SJCRH30 (cell line): ENCODE measurements around the gene OSBPL5. TPM values are rescaled to one million over a fixed set of nuclear protein-coding genes. Genes with fewer than 3 reads are reported as not detected.
A peak's percentile ranks its signal among the peaks of the same experiment; 100 is the strongest.
"Not testable (repeated sequence)": the region's sequence is repeated elsewhere in the genome, so short reads cannot be mapped to it uniquely, and the experiment has no call there.

ENCODE experiments used
- DNase-seq, 2 experiments: peaks; one replicate each; pipeline ENCODE4 v3.0.0-alpha.2; 2015 to 2020
- H3K27ac ChIP-seq: fragments of 250-450 bp; sonication (Bioruptor Pico); 2 replicates; pipeline ENCODE4 v1.5.1; 2020; ENCODE audit warnings: mild to moderate bottlenecking, moderate library complexity
- H3K27me3 ChIP-seq: fragments of 250-450 bp; sonication (Bioruptor Pico); 2 replicates; pipeline ENCODE4 v1.5.1; 2020; ENCODE audit warnings: mild to moderate bottlenecking, moderate library complexity
- H3K36me3 ChIP-seq: fragments of 250-450 bp; sonication (Bioruptor Pico); 2 replicates; pipeline ENCODE4 v1.5.1; 2020; ENCODE audit warnings: mild to moderate bottlenecking, moderate library complexity
- H3K4me1 ChIP-seq: fragments of 250-450 bp; sonication (Bioruptor Pico); 2 replicates; pipeline ENCODE4 v1.5.1; 2020; ENCODE audit warnings: mild to moderate bottlenecking, moderate library complexity
- H3K4me3 ChIP-seq: fragments of 250-450 bp; sonication (Bioruptor Pico); 2 replicates; pipeline ENCODE4 v1.5.1; 2020; ENCODE audit warnings: mild to moderate bottlenecking, moderate library complexity
- H3K9me3 ChIP-seq: fragments of 250-450 bp; sonication (Bioruptor Pico); replicated peaks from 2 replicates; pipeline ENCODE4 v1.5.1; 2020; ENCODE audit warnings: mild to moderate bottlenecking, moderate library complexity
- total RNA-seq: library from RNA; depleted of rRNA; stranded (reverse); fragments of >200 nt; shearing (Covaris generic); gene quantifications from 2 replicates; pipeline ENCODE4 v1.2.3, GENCODE V29; 2014

OSBPL5 gene
- total RNA-seq, 1 experiment from 2014 or later, result 8.4 TPM

GRCh38 chr11:3176487-3176886, 11.4 kb upstream of the OSBPL5 start:
- no peak for DNase-seq
- Histone ChIP-seq H3K4me3 (no peak overlapping the region), H3K4me1 (peaks cover 14% of the 10 kb centered on the region), H3K27ac (no peak overlapping the region), H3K27me3 (no peaks in the 10 kb centered on the region), H3K36me3 (no peaks in the 10 kb centered on the region), H3K9me3 (no peaks in the 10 kb centered on the region; the same call in 1 of the 2 replicates)

- Histone ChIP-seq H3K27ac (no peak overlapping the region), H3K36me3 (no peaks in the 10 kb centered on the region), H3K9me3 (no peaks in the 10 kb centered on the region; the same call in 1 of the 2 replicates), H3K4me3 (no peak overlapping the region), H3K4me1 (peaks cover 21% of the 10 kb centered on the region), H3K27me3 (no peaks in the 10 kb centered on the region; the same call in 1 of the 2 replicates)
- no peak for DNase-seq
These were observed 10.1 kb upstream of the OSBPL5 start for GRCh38 chr11:3175194-3175593.

GRCh38 chr11:3174387-3174786, 9.3 kb upstream of the OSBPL5 start:
- H3K27me3 ChIP-seq, result no peaks in the 10 kb centered on the region; the same call in 1 of the 2 replicates
- peaks cover 26% of the 10 kb centered on the region for H3K4me1 ChIP-seq
- H3K4me3 ChIP-seq, result no peak overlapping the region
- H3K36me3 ChIP-seq, result no peaks in the 10 kb centered on the region
- H3K27ac ChIP-seq, result no peak overlapping the region
- H3K9me3 ChIP-seq, result no peaks in the 10 kb centered on the region; the same call in 1 of the 2 replicates
- no peak for DNase-seq

- Histone ChIP-seq H3K4me3 (no peak overlapping the region), H3K4me1 (peaks cover 26% of the 10 kb centered on the region), H3K36me3 (no peaks in the 10 kb centered on the region), H3K27ac (no peak overlapping the region), H3K27me3 (no peaks in the 10 kb centered on the region; the same call in 1 of the 2 replicates), H3K9me3 (no peaks in the 10 kb centered on the region; the same call in 1 of the 2 replicates)
- no peak for DNase-seq
These were observed 8.7 kb upstream of the OSBPL5 start for GRCh38 chr11:3173795-3174194.

- Histone ChIP-seq H3K4me1 (peaks cover 27% of the 10 kb centered on the region), H3K9me3 (no peaks in the 10 kb centered on the region; the same call in 1 of the 2 replicates), H3K27ac (no peak overlapping the region), H3K36me3 (no peaks in the 10 kb centered on the region), H3K4me3 (no peak overlapping the region), H3K27me3 (no peaks in the 10 kb centered on the region; the same call in 1 of the 2 replicates)
- DNase-seq, result peak; percentile 75 to 86
These were observed 6.9 kb upstream of the OSBPL5 start for GRCh38 chr11:3171931-3172560.

- Histone ChIP-seq H3K4me1 (peaks cover 37% of the 10 kb centered on the region), H3K36me3 (no peaks in the 10 kb centered on the region), H3K4me3 (no peak overlapping the region), H3K27me3 (peaks cover 2% of the 10 kb centered on the region; the same call in 1 of the 2 replicates), H3K9me3 (no peaks in the 10 kb centered on the region), H3K27ac (no peak overlapping the region)
- DNase-seq, result peak in 1 of 2 experiments; percentile 12
These were observed 5.9 kb upstream of the OSBPL5 start for GRCh38 chr11:3170756-3171650.

GRCh38 chr11:3170044-3170755, 5.1 kb upstream of the OSBPL5 start:
- H3K9me3 ChIP-seq, result no peaks in the 10 kb centered on the region
- no peaks in the 10 kb centered on the region for H3K36me3 ChIP-seq
- DNase-seq, result no peak
- H3K27ac ChIP-seq, result no peak overlapping the region; the same call in 1 of the 2 replicates
- H3K4me1 ChIP-seq, result peaks cover 43% of the 10 kb centered on the region
- H3K27me3 ChIP-seq, result peaks cover 8% of the 10 kb centered on the region; the same call in 1 of the 2 replicates
- H3K4me3 ChIP-seq, result peak overlapping the region; percentile 43; the same call in 1 of the 2 replicates

GRCh38 chr11:3169255-3170043, 4.3 kb upstream of the OSBPL5 start:
- Histone ChIP-seq H3K36me3 (no peaks in the 10 kb centered on the region), H3K27me3 (peaks cover 8% of the 10 kb centered on the region; the same call in 1 of the 2 replicates), H3K27ac (peak overlapping the region; percentile 34), H3K9me3 (no peaks in the 10 kb centered on the region), H3K4me1 (peaks cover 43% of the 10 kb centered on the region), H3K4me3 (peak overlapping the region; percentile 43)
- DNase-seq, result peak; percentile 71 to 80

GRCh38 chr11:3168742-3169254, 3.7 kb upstream of the OSBPL5 start:
- not testable (repeated sequence) for H3K36me3 ChIP-seq, DNase-seq, H3K9me3 ChIP-seq, H3K4me3 ChIP-seq, H3K27ac ChIP-seq, H3K27me3 ChIP-seq
- peaks cover 43% of the 10 kb centered on the region for H3K4me1 ChIP-seq

GRCh38 chr11:3167143-3168119, 2.3 kb upstream of the OSBPL5 start:
- Histone ChIP-seq H3K27me3 (peaks cover 8% of the 10 kb centered on the region; the same call in 1 of the 2 replicates), H3K4me3 (no peak overlapping the region), H3K36me3 (no peaks in the 10 kb centered on the region), H3K9me3 (no peaks in the 10 kb centered on the region), H3K4me1 (peaks cover 42% of the 10 kb centered on the region), H3K27ac (no peak overlapping the region)
- DNase-seq, result peak; percentile 38 to 52

GRCh38 chr11:3166268-3167142, 1.4 kb upstream of the OSBPL5 start:
- Histone ChIP-seq H3K27me3 (peaks cover 8% of the 10 kb centered on the region; the same call in 1 of the 2 replicates), H3K4me3 (no peak overlapping the region), H3K36me3 (no peaks in the 10 kb centered on the region), H3K9me3 (no peaks in the 10 kb centered on the region), H3K4me1 (peaks cover 33% of the 10 kb centered on the region), H3K27ac (no peak overlapping the region)
- peak in 1 of 2 experiments; percentile 49 for DNase-seq

GRCh38 chr11:3165916-3166267, 782 bp upstream of the OSBPL5 start:
- Histone ChIP-seq H3K4me1 (peaks cover 33% of the 10 kb centered on the region), H3K36me3 (no peaks in the 10 kb centered on the region), H3K4me3 (no peak overlapping the region; the same call in 1 of the 2 replicates), H3K27ac (no peak overlapping the region), H3K27me3 (peaks cover 8% of the 10 kb centered on the region; the same call in 1 of the 2 replicates), H3K9me3 (no peaks in the 10 kb centered on the region)
- no peak for DNase-seq
